HEK293 (cell line): Measurements from ENCODE around the gene NUMBL.

ENCODE experiments used
- EGR2 ChIP-seq: fragments of 450-650 bp; formaldehyde crosslinking; IDR thresholded peaks from 2 replicates; pipeline ENCODE4 v1.5.1; 2016; ENCODE audit warnings: low read depth, missing biosample characterization, missing genetic modification characterization
- GFI1B ChIP-seq: fragments of 450-650 bp; formaldehyde crosslinking; IDR thresholded peaks from 2 replicates; pipeline ENCODE4 v1.5.1; 2016; ENCODE audit warnings: missing biosample characterization, missing genetic modification characterization
- HOXD13 ChIP-seq: sonication (generic); formaldehyde crosslinking; IDR thresholded peaks from 2 replicates; pipeline ENCODE4 v1.8.0; 2022; ENCODE audit warnings: missing genetic modification reagents, borderline replicate concordance
- KLF10 ChIP-seq: fragments of 450-650 bp; IDR thresholded peaks from 2 replicates; pipeline ENCODE4 v1.5.1; 2018; ENCODE audit warnings: missing biosample characterization, mild to moderate bottlenecking, missing genetic modification characterization
- KLF7 ChIP-seq: fragments of 450-650 bp; formaldehyde crosslinking; IDR thresholded peaks from 2 replicates; pipeline ENCODE4 v1.5.1; 2016; ENCODE audit warnings: missing biosample characterization, missing genetic modification characterization, borderline replicate concordance
- MYNN ChIP-seq: fragments of 450-650 bp; formaldehyde crosslinking; IDR thresholded peaks from 2 replicates; pipeline ENCODE4 v1.5.1; 2016; ENCODE audit warnings: missing biosample characterization, missing genetic modification characterization, borderline replicate concordance
- OSR2 ChIP-seq: fragments of 450-650 bp; formaldehyde crosslinking; IDR thresholded peaks from 2 replicates; pipeline ENCODE4 v1.5.1; 2016; ENCODE audit warnings: missing biosample characterization, missing genetic modification characterization
- PRDM1 ChIP-seq: fragments of 450-650 bp; formaldehyde crosslinking; IDR thresholded peaks from 2 replicates; pipeline ENCODE4; 2016; ENCODE audit warnings: missing biosample characterization, missing genetic modification characterization
- ZFP3 ChIP-seq: fragments of 450-650 bp; formaldehyde crosslinking; IDR thresholded peaks from 2 replicates; pipeline ENCODE4 v1.5.1; 2016; ENCODE audit warnings: low read depth, missing biosample characterization, missing genetic modification characterization
- ZFP41 ChIP-seq: fragments of 450-650 bp; formaldehyde crosslinking; IDR thresholded peaks from 2 replicates; pipeline ENCODE4 v1.5.1; 2016; ENCODE audit warnings: missing biosample characterization, missing genetic modification characterization, borderline replicate concordance
- ZFP69B ChIP-seq: fragments of 450-650 bp; formaldehyde crosslinking; IDR thresholded peaks from 2 replicates; pipeline ENCODE4 v1.5.1; 2016; ENCODE audit warnings: missing biosample characterization, missing genetic modification characterization
- ZNF132 ChIP-seq: fragments of 450-650 bp; formaldehyde crosslinking; IDR thresholded peaks from 2 replicates; pipeline ENCODE4 v1.5.1; 2017; ENCODE audit warnings: missing biosample characterization, missing genetic modification characterization, borderline replicate concordance
- ZNF133 ChIP-seq: fragments of 450-650 bp; formaldehyde crosslinking; IDR thresholded peaks from 2 replicates; pipeline ENCODE4 v1.5.1; 2016; ENCODE audit warnings: missing biosample characterization, missing genetic modification characterization
- ZNF140 ChIP-seq: fragments of 450-650 bp; formaldehyde crosslinking; IDR thresholded peaks from 2 replicates; pipeline ENCODE4 v1.5.1; 2016; ENCODE audit warnings: missing biosample characterization, missing genetic modification characterization
- ZNF146 ChIP-seq: fragments of 450-650 bp; formaldehyde crosslinking; IDR thresholded peaks from 2 replicates; pipeline ENCODE4 v1.5.1; 2016; ENCODE audit warnings: missing biosample characterization, missing genetic modification characterization
- ZNF155 ChIP-seq: fragments of 450-650 bp; formaldehyde crosslinking; IDR thresholded peaks from 2 replicates; pipeline ENCODE4 v1.5.1; 2016; ENCODE audit warnings: missing biosample characterization, missing genetic modification characterization
- ZNF214 ChIP-seq: fragments of 450-650 bp; formaldehyde crosslinking; IDR thresholded peaks from 2 replicates; pipeline ENCODE4 v1.5.1; 2017; ENCODE audit warnings: missing biosample characterization, mild to moderate bottlenecking, missing genetic modification characterization, borderline replicate concordance
- ZNF426 ChIP-seq: fragments of 450-650 bp; formaldehyde crosslinking; IDR thresholded peaks from 2 replicates; pipeline ENCODE4 v1.5.1; 2017; ENCODE audit warnings: missing biosample characterization, missing genetic modification characterization, mild to moderate bottlenecking, inconsistent platforms, moderate library complexity
- ZNF501 ChIP-seq: fragments of 450-650 bp; formaldehyde crosslinking; IDR thresholded peaks from 2 replicates; pipeline ENCODE4 v1.5.1; 2016; ENCODE audit warnings: missing biosample characterization, missing genetic modification characterization
- ZNF510 ChIP-seq: fragments of 450-650 bp; formaldehyde crosslinking; IDR thresholded peaks from 2 replicates; pipeline ENCODE4 v1.5.1; 2018; ENCODE audit warnings: mild to moderate bottlenecking, missing genetic modification characterization, missing biosample characterization; ENCODE audit not compliant: insufficient replicate concordance
- ZNF544 ChIP-seq: fragments of 450-650 bp; formaldehyde crosslinking; IDR thresholded peaks from 2 replicates; pipeline ENCODE4 v1.5.0; 2017; ENCODE audit warnings: missing biosample characterization, missing genetic modification characterization
- ZNF596 ChIP-seq: fragments of 450-650 bp; IDR thresholded peaks from 2 replicates; pipeline ENCODE4 v1.5.0; 2018; ENCODE audit warnings: missing biosample characterization, mild to moderate bottlenecking, missing genetic modification characterization, moderate library complexity
- ZNF677 ChIP-seq: fragments of 450-650 bp; IDR thresholded peaks from 2 replicates; pipeline ENCODE4 v1.5.0; 2018; ENCODE audit warnings: missing biosample characterization, mild to moderate bottlenecking, missing genetic modification characterization, moderate library complexity
- ZNF707 ChIP-seq: fragments of 450-650 bp; formaldehyde crosslinking; IDR thresholded peaks from 2 replicates; pipeline ENCODE4 v1.5.1; 2016; ENCODE audit warnings: missing biosample characterization, missing genetic modification characterization
- TF ChIP-seq, protein P1 (sequence below): fragments of 450-650 bp; formaldehyde crosslinking; IDR thresholded peaks from 2 replicates; pipeline ENCODE4 v1.5.1; 2017; ENCODE audit warnings: missing biosample characterization, missing genetic modification characterization
- TF ChIP-seq, protein P2 (sequence below): fragments of 450-650 bp; formaldehyde crosslinking; IDR thresholded peaks from 2 replicates; pipeline ENCODE4 v1.5.1; 2016; ENCODE audit warnings: missing biosample characterization, missing genetic modification characterization, borderline replicate concordance
- TF ChIP-seq, protein P3 (sequence below): fragments of 450-650 bp; formaldehyde crosslinking; IDR thresholded peaks from 2 replicates; pipeline ENCODE4 v1.5.1; 2016; ENCODE audit warnings: missing biosample characterization, missing genetic modification characterization, low read depth
- TF ChIP-seq, protein P4 (sequence below): fragments of 450-650 bp; formaldehyde crosslinking; IDR thresholded peaks from 2 replicates; pipeline ENCODE4 v1.5.1; 2016; ENCODE audit warnings: missing biosample characterization, missing genetic modification characterization
- TF ChIP-seq, protein P5 (sequence below): fragments of 450-650 bp; formaldehyde crosslinking; IDR thresholded peaks from 2 replicates; pipeline ENCODE4 v1.5.1; 2016; ENCODE audit warnings: missing biosample characterization, missing genetic modification characterization, low read depth
- TF ChIP-seq, protein P6 (sequence below): fragments of 450-650 bp; formaldehyde crosslinking; IDR thresholded peaks from 2 replicates; pipeline ENCODE4 v1.5.1; 2016; ENCODE audit warnings: missing biosample characterization, missing genetic modification characterization

NUMBL gene

DNA sequence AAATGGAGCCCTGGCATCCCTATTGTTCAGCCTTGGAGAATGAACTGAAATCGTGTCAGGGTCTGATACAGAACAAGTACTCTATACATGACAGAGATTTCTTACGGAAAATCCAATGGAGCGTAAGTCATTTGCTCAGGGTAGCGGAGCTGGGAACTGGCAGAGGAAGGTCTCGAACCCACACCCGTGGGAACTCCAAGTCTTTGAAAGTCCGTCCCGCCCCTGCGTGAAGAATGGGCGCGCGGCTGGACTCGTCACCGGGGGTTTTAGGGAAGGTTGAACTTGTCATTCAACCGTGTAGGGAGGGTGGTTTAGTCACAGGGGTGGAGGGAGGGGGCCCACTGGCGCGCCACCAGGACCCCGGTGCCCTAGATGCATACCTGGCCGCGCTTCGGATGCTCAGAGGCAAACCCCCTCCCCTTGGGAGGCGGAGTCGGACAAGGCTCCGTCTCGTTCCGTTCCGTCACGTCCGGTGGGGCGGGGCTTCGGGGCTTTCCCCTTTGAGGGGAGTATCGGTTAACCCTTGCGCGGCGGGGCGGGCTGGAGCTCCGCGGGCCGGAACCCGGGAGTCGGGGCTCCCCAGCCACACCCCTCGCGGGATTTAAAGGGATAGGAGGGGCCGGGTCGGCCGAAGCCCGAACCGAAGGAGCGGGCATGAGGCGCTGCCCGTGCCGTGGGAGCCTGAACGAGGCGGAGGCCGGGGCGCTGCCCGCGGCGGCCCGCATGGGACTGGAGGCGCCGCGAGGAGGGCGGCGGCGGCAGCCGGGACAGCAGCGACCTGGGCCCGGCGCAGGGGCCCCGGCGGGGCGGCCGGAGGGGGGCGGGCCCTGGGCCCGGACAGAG is 26.3 kb upstream of the NUMBL start, which contains the start of the genes COQ8B and ITPKC (continued):
- TF ChIP-seq, protein P1, sequence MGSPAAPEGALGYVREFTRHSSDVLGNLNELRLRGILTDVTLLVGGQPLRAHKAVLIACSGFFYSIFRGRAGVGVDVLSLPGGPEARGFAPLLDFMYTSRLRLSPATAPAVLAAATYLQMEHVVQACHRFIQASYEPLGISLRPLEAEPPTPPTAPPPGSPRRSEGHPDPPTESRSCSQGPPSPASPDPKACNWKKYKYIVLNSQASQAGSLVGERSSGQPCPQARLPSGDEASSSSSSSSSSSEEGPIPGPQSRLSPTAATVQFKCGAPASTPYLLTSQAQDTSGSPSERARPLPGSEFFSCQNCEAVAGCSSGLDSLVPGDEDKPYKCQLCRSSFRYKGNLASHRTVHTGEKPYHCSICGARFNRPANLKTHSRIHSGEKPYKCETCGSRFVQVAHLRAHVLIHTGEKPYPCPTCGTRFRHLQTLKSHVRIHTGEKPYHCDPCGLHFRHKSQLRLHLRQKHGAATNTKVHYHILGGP (tag by site-specific recombination), result no peak
- no peak for TF ChIP-seq ZNF133 (tag by site-specific recombination)
- no peak for TF ChIP-seq ZNF155 (tag by site-specific recombination)
- TF ChIP-seq, protein P2, sequence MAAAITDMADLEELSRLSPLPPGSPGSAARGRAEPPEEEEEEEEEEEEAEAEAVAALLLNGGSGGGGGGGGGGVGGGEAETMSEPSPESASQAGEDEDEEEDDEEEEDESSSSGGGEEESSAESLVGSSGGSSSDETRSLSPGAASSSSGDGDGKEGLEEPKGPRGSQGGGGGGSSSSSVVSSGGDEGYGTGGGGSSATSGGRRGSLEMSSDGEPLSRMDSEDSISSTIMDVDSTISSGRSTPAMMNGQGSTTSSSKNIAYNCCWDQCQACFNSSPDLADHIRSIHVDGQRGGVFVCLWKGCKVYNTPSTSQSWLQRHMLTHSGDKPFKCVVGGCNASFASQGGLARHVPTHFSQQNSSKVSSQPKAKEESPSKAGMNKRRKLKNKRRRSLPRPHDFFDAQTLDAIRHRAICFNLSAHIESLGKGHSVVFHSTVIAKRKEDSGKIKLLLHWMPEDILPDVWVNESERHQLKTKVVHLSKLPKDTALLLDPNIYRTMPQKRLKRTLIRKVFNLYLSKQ, result no peak
- peak; percentile 27; the same call in 1 of the 2 replicates for TF ChIP-seq ZNF146
- TF ChIP-seq OSR2, result no peak; the same call in none of the 2 replicates
- TF ChIP-seq ZNF707 (tag by site-specific recombination), result no peak
- peak; percentile 67; the same call in 1 of the 2 replicates for TF ChIP-seq ZNF677 (tag by site-specific recombination)
- TF ChIP-seq, protein P3, sequence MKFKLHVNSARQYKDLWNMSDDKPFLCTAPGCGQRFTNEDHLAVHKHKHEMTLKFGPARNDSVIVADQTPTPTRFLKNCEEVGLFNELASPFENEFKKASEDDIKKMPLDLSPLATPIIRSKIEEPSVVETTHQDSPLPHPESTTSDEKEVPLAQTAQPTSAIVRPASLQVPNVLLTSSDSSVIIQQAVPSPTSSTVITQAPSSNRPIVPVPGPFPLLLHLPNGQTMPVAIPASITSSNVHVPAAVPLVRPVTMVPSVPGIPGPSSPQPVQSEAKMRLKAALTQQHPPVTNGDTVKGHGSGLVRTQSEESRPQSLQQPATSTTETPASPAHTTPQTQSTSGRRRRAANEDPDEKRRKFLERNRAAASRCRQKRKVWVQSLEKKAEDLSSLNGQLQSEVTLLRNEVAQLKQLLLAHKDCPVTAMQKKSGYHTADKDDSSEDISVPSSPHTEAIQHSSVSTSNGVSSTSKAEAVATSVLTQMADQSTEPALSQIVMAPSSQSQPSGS (tag by site-specific recombination), result 0 out of 2 replicates have a peak, but pooled peaks have one; percentile 29
- no peak for TF ChIP-seq ZNF596
- no peak for TF ChIP-seq EGR2 (tag by site-specific recombination)
- TF ChIP-seq GFI1B (tag by site-specific recombination), result no peak
- TF ChIP-seq ZFP41 (tag by site-specific recombination), result no peak
- no peak for TF ChIP-seq ZNF132 (tag by site-specific recombination)
- no peak for TF ChIP-seq ZNF426
- TF ChIP-seq PRDM1 (tag by site-specific recombination), result peak; percentile 13; the same call in 1 of the 2 replicates
- TF ChIP-seq ZNF510 (tag by site-specific recombination), result no peak
- TF ChIP-seq KLF7 (tag by site-specific recombination), result peak; percentile 61; the same call in 1 of the 2 replicates
- no peak for TF ChIP-seq ZNF140
- peak; percentile 84 for TF ChIP-seq ZNF501
- TF ChIP-seq, protein P4, sequence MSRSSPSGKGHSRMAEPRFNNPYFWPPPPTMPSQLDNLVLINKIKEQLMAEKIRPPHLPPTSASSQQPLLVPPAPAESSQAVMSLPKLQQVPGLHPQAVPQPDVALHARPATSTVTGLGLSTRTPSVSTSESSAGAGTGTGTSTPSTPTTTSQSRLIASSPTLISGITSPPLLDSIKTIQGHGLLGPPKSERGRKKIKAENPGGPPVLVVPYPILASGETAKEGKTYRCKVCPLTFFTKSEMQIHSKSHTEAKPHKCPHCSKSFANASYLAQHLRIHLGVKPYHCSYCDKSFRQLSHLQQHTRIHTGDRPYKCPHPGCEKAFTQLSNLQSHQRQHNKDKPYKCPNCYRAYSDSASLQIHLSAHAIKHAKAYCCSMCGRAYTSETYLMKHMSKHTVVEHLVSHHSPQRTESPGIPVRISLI (tag by site-specific recombination), result no peak
- TF ChIP-seq KLF10 (tag by site-specific recombination), result peak; percentile 98
- no peak for TF ChIP-seq ZNF214
- TF ChIP-seq ZFP69B (tag by site-specific recombination), result peak; percentile 96
- TF ChIP-seq, protein P5, sequence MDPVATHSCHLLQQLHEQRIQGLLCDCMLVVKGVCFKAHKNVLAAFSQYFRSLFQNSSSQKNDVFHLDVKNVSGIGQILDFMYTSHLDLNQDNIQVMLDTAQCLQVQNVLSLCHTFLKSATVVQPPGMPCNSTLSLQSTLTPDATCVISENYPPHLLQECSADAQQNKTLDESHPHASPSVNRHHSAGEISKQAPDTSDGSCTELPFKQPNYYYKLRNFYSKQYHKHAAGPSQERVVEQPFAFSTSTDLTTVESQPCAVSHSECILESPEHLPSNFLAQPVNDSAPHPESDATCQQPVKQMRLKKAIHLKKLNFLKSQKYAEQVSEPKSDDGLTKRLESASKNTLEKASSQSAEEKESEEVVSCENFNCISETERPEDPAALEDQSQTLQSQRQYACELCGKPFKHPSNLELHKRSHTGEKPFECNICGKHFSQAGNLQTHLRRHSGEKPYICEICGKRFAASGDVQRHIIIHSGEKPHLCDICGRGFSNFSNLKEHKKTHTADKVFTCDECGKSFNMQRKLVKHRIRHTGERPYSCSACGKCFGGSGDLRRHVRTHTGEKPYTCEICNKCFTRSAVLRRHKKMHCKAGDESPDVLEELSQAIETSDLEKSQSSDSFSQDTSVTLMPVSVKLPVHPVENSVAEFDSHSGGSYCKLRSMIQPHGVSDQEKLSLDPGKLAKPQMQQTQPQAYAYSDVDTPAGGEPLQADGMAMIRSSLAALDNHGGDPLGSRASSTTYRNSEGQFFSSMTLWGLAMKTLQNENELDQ, result no peak
- TF ChIP-seq ZFP3 (tag by site-specific recombination), result no peak; the same call in 1 of the 2 replicates
- TF ChIP-seq MYNN (tag by site-specific recombination), result no peak
- TF ChIP-seq, protein P6, sequence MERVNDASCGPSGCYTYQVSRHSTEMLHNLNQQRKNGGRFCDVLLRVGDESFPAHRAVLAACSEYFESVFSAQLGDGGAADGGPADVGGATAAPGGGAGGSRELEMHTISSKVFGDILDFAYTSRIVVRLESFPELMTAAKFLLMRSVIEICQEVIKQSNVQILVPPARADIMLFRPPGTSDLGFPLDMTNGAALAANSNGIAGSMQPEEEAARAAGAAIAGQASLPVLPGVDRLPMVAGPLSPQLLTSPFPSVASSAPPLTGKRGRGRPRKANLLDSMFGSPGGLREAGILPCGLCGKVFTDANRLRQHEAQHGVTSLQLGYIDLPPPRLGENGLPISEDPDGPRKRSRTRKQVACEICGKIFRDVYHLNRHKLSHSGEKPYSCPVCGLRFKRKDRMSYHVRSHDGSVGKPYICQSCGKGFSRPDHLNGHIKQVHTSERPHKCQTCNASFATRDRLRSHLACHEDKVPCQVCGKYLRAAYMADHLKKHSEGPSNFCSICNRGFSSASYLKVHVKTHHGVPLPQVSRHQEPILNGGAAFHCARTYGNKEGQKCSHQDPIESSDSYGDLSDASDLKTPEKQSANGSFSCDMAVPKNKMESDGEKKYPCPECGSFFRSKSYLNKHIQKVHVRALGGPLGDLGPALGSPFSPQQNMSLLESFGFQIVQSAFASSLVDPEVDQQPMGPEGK, result peak; percentile 98
- TF ChIP-seq HOXD13 (CRISPR knock-in tag), result no peak
- TF ChIP-seq ZNF544, result no peak
